Stomach smooth muscle (tissue), 2 donors: Measurements from ENCODE around the gene PSAP.

ENCODE experiments used
- H3K27ac ChIP-seq: one replicate; pipeline ENCODE4 v1.7.0; 2013; ENCODE audit warnings: mild to moderate bottlenecking, low read length, inconsistent platforms
- H3K27me3 ChIP-seq, 2 donors: one replicate each; pipeline ENCODE4 v1.7.0; 2013; ENCODE audit warnings: low read length in 2 of 2; ENCODE audit not compliant: insufficient read depth in 2 of 2, control insufficient read depth in 1 of 2
- H3K36me3 ChIP-seq, 2 donors: one replicate each; pipeline ENCODE4 v1.7.0; 2013; ENCODE audit warnings: low read length in 2 of 2; ENCODE audit not compliant: control insufficient read depth in 2 of 2, insufficient read depth in 2 of 2
- H3K4me1 ChIP-seq: one replicate; pipeline ENCODE4 v1.7.0; 2013; ENCODE audit warnings: low read length; ENCODE audit not compliant: control insufficient read depth, insufficient read depth
- H3K4me3 ChIP-seq, 2 donors: one replicate each; pipeline ENCODE4 v1.7.0; 2013; ENCODE audit warnings: low read length in 2 of 2
- H3K9ac ChIP-seq, 2 donors: one replicate each; pipeline ENCODE4 v1.7.0; 2013; ENCODE audit warnings: low read length in 2 of 2, mild to moderate bottlenecking in 1 of 2
- H3K9me3 ChIP-seq, 2 donors: one replicate each; pipeline ENCODE4 v1.7.0; 2013; ENCODE audit warnings: low read length in 2 of 2; ENCODE audit not compliant: control insufficient read depth in 2 of 2
- donor health status: healthy.
- donor health status: Pancreatic carcinoma.

Gene PSAP

GRCh38 chr10:71777213-71777985 lies 73.7 kb downstream of the PSAP start:
- Histone ChIP-seq H3K9me3 (no peaks in the 10 kb centered on the region), H3K4me3 (no peak overlapping the region), H3K36me3 (no peaks in the 10 kb centered on the region), H3K4me1 (peaks cover 17% of the 10 kb centered on the region), H3K27ac (no peak overlapping the region), H3K9ac (no peak overlapping the region), H3K27me3 (no peaks in the 10 kb centered on the region)

GRCh38 chr10:71776481-71776925 lies 74.5 kb downstream of the PSAP start:
- Histone ChIP-seq H3K9me3 (no peaks in the 10 kb centered on the region), H3K27me3 (no peaks in the 10 kb centered on the region), H3K27ac (no peak overlapping the region), H3K36me3 (no peaks in the 10 kb centered on the region), H3K4me3 (no peak overlapping the region), H3K4me1 (peaks cover 24% of the 10 kb centered on the region), H3K9ac (no peak overlapping the region)

GRCh38 chr10:71774916-71775702 lies 75.9 kb downstream of the PSAP start:
- H3K4me1 ChIP-seq = peaks cover 38% of the 10 kb centered on the region
- no peaks in the 10 kb centered on the region for H3K27me3 ChIP-seq
- H3K4me3 ChIP-seq = no peak overlapping the region
- H3K9ac ChIP-seq = no peak overlapping the region
- no peaks in the 10 kb centered on the region for H3K9me3 ChIP-seq
- H3K27ac ChIP-seq = no peak overlapping the region
- H3K36me3 ChIP-seq = no peaks in the 10 kb centered on the region

GRCh38 chr10:71773221-71773971 lies 77.7 kb downstream of the PSAP start, which contains the start of gene VSIR:
VSIR (minus strand) TSS chr10:71773520; CDS start chr10:71773439, 81 bp downstream.
- Histone ChIP-seq H3K9me3 (no peaks in the 10 kb centered on the region), H3K9ac (peak within 1 kb of the TSS; percentile 86), H3K27me3 (no peaks in the 10 kb centered on the region), H3K4me1 (peaks cover 52% of the 10 kb centered on the region), H3K27ac (peak within 1 kb of the TSS; percentile 88), H3K4me3 (peak within 1 kb of the TSS; percentile 71 to 93), H3K36me3 (no peaks in the 10 kb centered on the region)

GRCh38 chr10:71772832-71773220 lies 78.2 kb downstream of the PSAP start:
- Histone ChIP-seq H3K9ac (peak overlapping the region; percentile 86), H3K9me3 (no peaks in the 10 kb centered on the region), H3K36me3 (no peaks in the 10 kb centered on the region), H3K27me3 (no peaks in the 10 kb centered on the region), H3K4me1 (peaks cover 56% of the 10 kb centered on the region), H3K4me3 (peak overlapping the region; percentile 71 to 93), H3K27ac (peak overlapping the region; percentile 88)

GRCh38 chr10:71771821-71772617 lies 79.0 kb downstream of the PSAP start:
- H3K4me1 ChIP-seq = peaks cover 64% of the 10 kb centered on the region
- H3K9ac ChIP-seq = peak overlapping the region; percentile 86
- no peaks in the 10 kb centered on the region for H3K9me3 ChIP-seq
- peak overlapping the region; percentile 71 to 93 for H3K4me3 ChIP-seq
- no peaks in the 10 kb centered on the region for H3K36me3 ChIP-seq
- H3K27me3 ChIP-seq = no peaks in the 10 kb centered on the region
- peak overlapping the region; percentile 88 for H3K27ac ChIP-seq

- H3K9ac ChIP-seq = peak overlapping the region in 1 of 2 donors; percentile 14
- H3K27ac ChIP-seq = peak overlapping the region; percentile 88
- peak overlapping the region; percentile 71 to 93 for H3K4me3 ChIP-seq
- H3K9me3 ChIP-seq = no peaks in the 10 kb centered on the region
- no peaks in the 10 kb centered on the region for H3K36me3 ChIP-seq
- no peaks in the 10 kb centered on the region for H3K27me3 ChIP-seq
- peaks cover 72% of the 10 kb centered on the region for H3K4me1 ChIP-seq
These were observed 79.8 kb downstream of the PSAP start for GRCh38 chr10:71771204-71771603.

GRCh38 chr10:71770789-71771188 lies 80.3 kb downstream of the PSAP start:
- Histone ChIP-seq H3K9ac (peak overlapping the region in 1 of 2 donors; percentile 14), H3K36me3 (no peaks in the 10 kb centered on the region), H3K4me1 (peaks cover 73% of the 10 kb centered on the region), H3K27ac (peak overlapping the region; percentile 88), H3K27me3 (no peaks in the 10 kb centered on the region), H3K4me3 (peak overlapping the region; percentile 71 to 93), H3K9me3 (no peaks in the 10 kb centered on the region)

- Histone ChIP-seq H3K36me3 (no peaks in the 10 kb centered on the region), H3K4me3 (peak overlapping the region in 1 of 2 donors; percentile 93), H3K9me3 (no peaks in the 10 kb centered on the region), H3K27me3 (no peaks in the 10 kb centered on the region), H3K4me1 (peaks cover 78% of the 10 kb centered on the region), H3K27ac (peak overlapping the region; percentile 88), H3K9ac (no peak overlapping the region)
These were observed 80.8 kb downstream of the PSAP start for GRCh38 chr10:71770255-71770654.
